ENCODE measurements around the gene MRAS.

The MRAS gene

GRCh38 chr3:138347960-138348753 is at the start of gene MRAS:
TSS of gene MRAS (plus strand) at chr3:138348579. CDS start at chr3:138372884, 24,305 bp downstream.
- DNase-seq, result no peak

GRCh38 chr3:138300647-138301046 is 47.7 kb upstream of the MRAS start:
- no peak for DNase-seq

- no peak for DNase-seq
Observed at GRCh38 chr3:138303474-138303873, 44.9 kb upstream of the MRAS start.

- DNase-seq, result no peak
Observed at GRCh38 chr3:138307899-138308298, 40.5 kb upstream of the MRAS start.

- DNase-seq, result no peak
Observed at GRCh38 chr3:138308783-138309182, 39.6 kb upstream of the MRAS start.

- no peak for DNase-seq
Observed at GRCh38 chr3:138310494-138310893, 37.9 kb upstream of the MRAS start.

GRCh38 chr3:138314751-138315150 is 33.6 kb upstream of the MRAS start:
- DNase-seq, result no peak

GRCh38 chr3:138317687-138318086 is 30.7 kb upstream of the MRAS start:
- DNase-seq, result no peak

GRCh38 chr3:138323971-138324370 is 24.4 kb upstream of the MRAS start:
- DNase-seq, result no peak

- DNase-seq, result no peak
Observed at GRCh38 chr3:138325990-138326389, 22.4 kb upstream of the MRAS start.

- no peak for DNase-seq
Observed at GRCh38 chr3:138326866-138327595, 21.3 kb upstream of the MRAS start.

- DNase-seq, result no peak
Observed at GRCh38 chr3:138327831-138328230, 20.5 kb upstream of the MRAS start.

GRCh38 chr3:138328341-138328740 is 20.0 kb upstream of the MRAS start:
- no peak for DNase-seq

- DNase-seq, result peak; percentile 65
Observed at GRCh38 chr3:138329127-138329983, 19.0 kb upstream of the MRAS start, which contains the start of gene NME9. TSS of gene NME9 (minus strand) at chr3:138329851. CDS start at chr3:138329335, 516 bp downstream.

GRCh38 chr3:138329984-138330293 is 18.4 kb upstream of the MRAS start:
- DNase-seq, result no peak

GRCh38 chr3:138331143-138331894 is 17.1 kb upstream of the MRAS start:
- DNase-seq, result no peak

GRCh38 chr3:138332472-138333073 is 15.8 kb upstream of the MRAS start:
- DNase-seq, result no peak

GRCh38 chr3:138334608-138335007 is 13.8 kb upstream of the MRAS start:
- no peak for DNase-seq

- no peak for DNase-seq
Observed at GRCh38 chr3:138336454-138336999, 11.9 kb upstream of the MRAS start.

GRCh38 chr3:138338244-138338643 is 10.1 kb upstream of the MRAS start:
- DNase-seq, result no peak

GRCh38 chr3:138338811-138339210 is 9.6 kb upstream of the MRAS start:
- DNase-seq, result no peak

- no peak for DNase-seq
Observed at GRCh38 chr3:138340511-138340910, 7.9 kb upstream of the MRAS start.

Measured in NCI-H2029 treated with DMSO at 0.1 percent for 48 hours (cell line).